Measurements from ENCODE around the gene WDR4. TPM values are rescaled to one million over a fixed set of nuclear protein-coding genes. Genes with fewer than 3 reads are reported as not detected.
"Not testable (repeated sequence)": the region's sequence is repeated elsewhere in the genome, so short reads cannot be mapped to it uniquely, and the experiment has no call there.

Gene WDR4
- total RNA-seq, 2 experiments from 2014 or later, result 39.8 to 39.9 TPM

DNA sequence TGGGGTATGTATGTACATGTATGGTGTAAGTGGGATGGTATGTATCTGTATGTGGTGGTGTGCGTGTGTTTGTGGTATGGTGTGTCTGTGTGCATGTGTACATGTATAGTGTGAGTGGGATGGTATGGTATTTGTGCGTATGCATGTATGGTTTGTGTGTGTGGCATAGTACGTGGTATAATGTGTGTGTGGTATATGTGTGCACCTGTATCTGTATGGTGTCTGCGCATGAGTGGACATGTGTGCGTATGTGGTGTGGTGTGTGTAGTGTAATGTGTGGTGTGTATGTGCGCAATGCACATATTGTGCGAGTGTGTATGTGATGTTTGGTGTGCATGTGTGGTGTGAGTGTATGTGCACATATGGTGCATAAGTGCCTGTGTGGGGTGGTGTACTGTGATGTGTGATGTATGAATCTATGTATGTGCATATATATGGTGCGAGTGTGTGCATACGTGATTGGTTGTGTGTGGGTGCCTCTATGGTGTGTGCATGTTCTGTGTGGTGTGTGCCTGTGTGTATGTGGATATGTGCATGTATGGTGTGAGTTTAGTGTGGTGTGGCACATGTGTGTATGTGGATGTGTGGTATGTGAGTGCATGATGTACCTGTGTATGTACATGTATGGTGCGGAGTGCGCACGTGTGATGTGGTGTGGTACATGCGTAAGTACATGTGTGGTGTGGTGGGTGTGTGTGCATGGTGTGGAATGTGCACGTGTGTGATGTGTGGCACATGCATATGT lies 38.8 kb downstream of the WDR4 start:
- Mint-ChIP-seq H3K27me3 (no peaks in the 10 kb centered on the region), H3K4me3 (no peak overlapping the region), H3K36me3 (peaks cover 28% of the 10 kb centered on the region), H3K4me1 (ENCODE audit: low read depth) (peaks cover 2% of the 10 kb centered on the region), H3K27ac (no peak overlapping the region), H3K9me3 (no peaks in the 10 kb centered on the region)
- DNase-seq, result no peak
- intact Hi-C loops (cut with micrococcal nuclease), result no loop called here
- CTCF ChIA-PET, result no interaction called here
- POLR2A ChIA-PET, result no interaction called here

DNA sequence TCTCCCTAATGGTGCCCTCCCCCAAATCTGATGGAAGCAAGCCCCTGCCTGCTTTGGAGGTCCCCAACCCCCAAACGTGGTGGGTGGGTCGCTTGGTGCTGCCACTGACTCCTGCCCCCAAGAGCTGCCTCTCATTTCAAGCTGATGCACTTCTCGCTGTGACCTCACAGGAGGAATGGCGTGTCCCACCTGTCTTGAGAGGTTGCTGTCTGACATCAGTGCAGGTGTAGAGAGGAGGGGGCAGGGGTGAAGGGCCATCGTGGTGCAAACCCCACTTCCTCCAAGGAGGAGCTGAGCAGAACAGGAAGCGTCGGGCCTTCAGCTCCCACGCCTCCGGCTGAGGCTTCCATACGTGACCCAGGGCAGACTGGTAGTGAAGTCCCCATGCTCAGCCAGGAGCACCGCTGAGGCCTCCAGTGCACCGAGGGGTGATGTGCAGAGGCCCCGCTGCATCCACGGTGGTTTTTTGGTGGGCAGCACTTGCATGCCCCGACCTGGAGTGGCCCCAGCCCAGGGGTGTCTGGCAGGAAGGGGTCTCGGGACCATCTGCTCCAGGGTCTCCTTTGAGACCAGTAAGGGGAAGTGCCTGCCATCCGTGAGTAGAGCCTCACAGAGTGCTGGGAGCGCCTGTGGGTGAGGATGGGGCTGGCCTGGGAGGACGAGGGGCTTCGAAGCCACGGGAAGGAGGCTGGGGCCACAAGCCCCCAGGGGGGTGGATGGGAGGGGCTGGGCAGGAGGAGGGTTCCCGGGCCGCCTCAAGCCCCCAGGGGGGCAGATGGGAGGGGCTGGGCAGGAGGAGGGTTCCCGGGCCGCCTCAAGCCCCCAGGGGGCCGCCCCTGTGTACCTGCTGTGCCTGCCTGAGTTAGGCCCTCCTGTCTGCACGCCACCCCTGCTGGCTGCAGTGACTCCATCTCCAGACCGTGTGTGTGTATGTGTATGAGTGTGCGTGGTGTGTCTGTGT lies 39.8 kb downstream of the WDR4 start:
- intact Hi-C loops (cut with micrococcal nuclease), result no loop called here

DNA sequence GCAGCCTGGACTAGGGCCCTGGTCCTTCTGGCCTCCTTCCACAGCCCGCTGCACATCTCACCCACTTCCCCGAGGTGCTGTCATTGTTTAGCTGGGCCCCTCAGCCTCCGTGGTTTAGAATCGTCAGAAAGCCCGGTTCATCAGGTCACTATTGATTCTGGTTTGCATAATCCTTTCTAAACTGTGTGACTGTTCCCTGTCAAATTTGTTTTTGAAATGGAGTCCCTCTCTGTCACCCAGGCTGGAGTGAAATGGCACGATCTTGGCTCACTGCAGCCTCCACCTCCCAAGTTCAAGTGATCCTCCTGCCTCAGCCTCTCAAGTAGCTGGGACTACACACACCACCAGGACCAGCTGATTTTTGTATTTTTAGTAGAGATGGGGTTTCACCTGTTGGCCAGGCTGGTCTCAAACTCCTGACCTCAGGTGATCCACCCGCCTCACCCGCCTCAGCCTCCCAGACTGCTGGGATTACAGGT lies 41.1 kb downstream of the WDR4 start:
- Mint-ChIP-seq H3K4me1 (ENCODE audit: low read depth) (peaks cover 11% of the 10 kb centered on the region), H3K36me3 (peaks cover 16% of the 10 kb centered on the region)
- intact Hi-C loops (cut with micrococcal nuclease); H3K27me3 Mint-ChIP-seq; POLR2A ChIA-PET; CTCF ChIA-PET; H3K9me3 Mint-ChIP-seq; H3K4me3 Mint-ChIP-seq; H3K27ac Mint-ChIP-seq: not testable (repeated sequence)
- DNase-seq, result peak; percentile 6

More for the DNA sequence above, 39.8 kb downstream of the WDR4 start:
- ChIA-PET POLR2A (no interaction called here), CTCF (no interaction called here)
- H3K27me3 Mint-ChIP-seq, result no peaks in the 10 kb centered on the region
- peaks cover 2% of the 10 kb centered on the region for H3K4me1 Mint-ChIP-seq (ENCODE audit: low read depth)
- peak; percentile 8 for DNase-seq
- no peak overlapping the region for H3K27ac Mint-ChIP-seq
- peaks cover 21% of the 10 kb centered on the region for H3K36me3 Mint-ChIP-seq
- no peak overlapping the region for H3K4me3 Mint-ChIP-seq
- H3K9me3 Mint-ChIP-seq, result no peaks in the 10 kb centered on the region

DNA sequence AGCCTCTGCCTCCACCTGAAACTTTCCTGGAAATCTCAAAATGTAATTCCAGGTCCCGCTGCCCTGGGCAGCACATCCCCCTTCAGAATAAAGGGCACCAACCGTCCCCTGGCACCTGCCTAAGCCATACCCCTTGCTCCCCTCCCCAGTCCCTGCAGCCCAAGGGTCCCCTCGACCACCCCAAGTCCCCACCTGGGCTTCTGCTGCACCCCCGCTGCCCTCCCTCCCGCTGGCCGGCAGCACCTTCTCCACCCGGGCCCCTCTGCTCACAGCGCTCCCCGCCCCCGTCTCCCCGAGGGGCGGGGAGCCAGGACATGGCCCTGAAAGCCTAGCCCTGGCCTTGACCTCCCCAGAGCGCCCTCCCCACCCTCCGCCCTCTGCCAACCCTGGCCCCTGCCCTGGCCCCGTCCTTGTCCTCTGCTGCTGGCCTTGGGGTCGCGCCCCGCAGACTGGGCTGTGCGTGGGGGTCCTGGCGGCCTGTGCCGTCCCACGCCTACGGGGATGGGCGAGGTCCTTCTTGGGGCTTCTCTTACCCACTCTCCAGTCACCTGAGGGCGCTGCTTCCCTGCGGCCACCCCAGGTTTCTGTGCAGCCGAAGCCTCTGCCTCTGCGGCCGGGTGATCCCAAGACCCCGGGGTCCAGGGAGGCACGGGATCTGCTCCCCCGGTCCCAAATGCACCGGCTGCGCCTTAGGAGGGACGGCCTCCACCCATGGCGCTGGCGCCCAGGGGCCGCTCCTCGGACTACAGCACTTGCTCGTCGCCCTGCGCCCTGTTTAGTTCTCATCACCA lies 41.7 kb downstream of the WDR4 start:
- no peaks in the 10 kb centered on the region for H3K27me3 Mint-ChIP-seq
- no peak overlapping the region for H3K27ac Mint-ChIP-seq
- POLR2A ChIA-PET, result no interaction called here
- intact Hi-C loops (cut with micrococcal nuclease), result no loop called here
- no peaks in the 10 kb centered on the region for H3K9me3 Mint-ChIP-seq
- CTCF ChIA-PET, result no interaction called here
- peaks cover 10% of the 10 kb centered on the region for H3K36me3 Mint-ChIP-seq
- DNase-seq, result peak; percentile 7
- peaks cover 18% of the 10 kb centered on the region for H3K4me1 Mint-ChIP-seq (ENCODE audit: low read depth)
- H3K4me3 Mint-ChIP-seq, result no peak overlapping the region

DNA sequence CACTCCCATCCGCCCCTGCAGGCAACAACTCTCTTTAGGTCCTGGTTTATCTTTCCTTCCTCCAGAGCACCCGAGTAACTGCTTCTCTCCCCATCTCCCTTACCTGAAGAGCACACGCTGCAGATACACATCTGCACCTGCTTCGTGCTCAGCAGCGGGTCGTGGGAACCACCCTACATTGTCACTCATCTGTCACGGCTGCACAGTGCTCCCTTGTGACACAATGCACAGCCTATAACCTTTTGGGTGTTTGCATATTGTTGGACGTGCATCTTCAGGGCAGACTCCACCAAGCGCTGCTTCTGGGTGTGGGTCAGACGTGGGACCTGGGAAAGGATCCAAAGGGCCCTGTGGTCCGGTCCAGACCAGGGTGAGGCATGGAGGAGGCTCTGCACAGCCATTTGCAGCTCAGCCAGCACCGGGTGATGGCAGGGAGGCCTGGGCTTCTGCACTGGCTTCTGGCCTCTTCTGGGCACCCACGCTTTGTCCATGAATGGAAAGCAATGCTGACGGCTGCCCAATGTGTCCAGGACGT lies 42.5 kb downstream of the WDR4 start:
- no peak overlapping the region for H3K27ac Mint-ChIP-seq
- H3K27me3 Mint-ChIP-seq, result no peaks in the 10 kb centered on the region
- peaks cover 10% of the 10 kb centered on the region for H3K36me3 Mint-ChIP-seq
- no peak overlapping the region for H3K4me3 Mint-ChIP-seq
- intact Hi-C loops (cut with micrococcal nuclease), result no loop called here
- ChIA-PET POLR2A (no interaction called here), CTCF (no interaction called here)
- H3K4me1 Mint-ChIP-seq (ENCODE audit: low read depth), result peaks cover 24% of the 10 kb centered on the region
- DNase-seq, result no peak
- no peaks in the 10 kb centered on the region for H3K9me3 Mint-ChIP-seq

DNA sequence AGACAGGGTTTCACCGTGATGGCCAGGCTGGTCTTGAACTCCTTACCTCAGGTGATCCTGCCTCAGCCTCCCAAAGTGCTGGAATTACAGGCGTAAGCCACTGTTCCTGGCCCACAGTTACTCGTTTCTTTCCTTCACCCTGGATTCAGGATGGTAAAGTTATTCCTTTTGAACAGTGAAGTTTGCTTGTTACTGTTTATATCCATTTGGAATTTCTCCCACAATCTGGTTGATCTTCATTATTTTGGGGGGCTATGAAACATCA lies 43.0 kb downstream of the WDR4 start:
- no peak for DNase-seq
- Mint-ChIP-seq H3K36me3 (peaks cover 7% of the 10 kb centered on the region), H3K9me3 (no peaks in the 10 kb centered on the region), H3K27me3 (no peaks in the 10 kb centered on the region), H3K4me1 (ENCODE audit: low read depth) (peaks cover 28% of the 10 kb centered on the region), H3K27ac (no peak overlapping the region), H3K4me3 (no peak overlapping the region)
- ChIA-PET CTCF (no interaction called here), POLR2A (interaction anchor here (0.7 kb wide), 1 partner anchor 32 kb away, joined by 3 read pairs; no protein-coding TSS in a partner anchor)
- intact Hi-C loops (cut with micrococcal nuclease), result no loop called here

DNA sequence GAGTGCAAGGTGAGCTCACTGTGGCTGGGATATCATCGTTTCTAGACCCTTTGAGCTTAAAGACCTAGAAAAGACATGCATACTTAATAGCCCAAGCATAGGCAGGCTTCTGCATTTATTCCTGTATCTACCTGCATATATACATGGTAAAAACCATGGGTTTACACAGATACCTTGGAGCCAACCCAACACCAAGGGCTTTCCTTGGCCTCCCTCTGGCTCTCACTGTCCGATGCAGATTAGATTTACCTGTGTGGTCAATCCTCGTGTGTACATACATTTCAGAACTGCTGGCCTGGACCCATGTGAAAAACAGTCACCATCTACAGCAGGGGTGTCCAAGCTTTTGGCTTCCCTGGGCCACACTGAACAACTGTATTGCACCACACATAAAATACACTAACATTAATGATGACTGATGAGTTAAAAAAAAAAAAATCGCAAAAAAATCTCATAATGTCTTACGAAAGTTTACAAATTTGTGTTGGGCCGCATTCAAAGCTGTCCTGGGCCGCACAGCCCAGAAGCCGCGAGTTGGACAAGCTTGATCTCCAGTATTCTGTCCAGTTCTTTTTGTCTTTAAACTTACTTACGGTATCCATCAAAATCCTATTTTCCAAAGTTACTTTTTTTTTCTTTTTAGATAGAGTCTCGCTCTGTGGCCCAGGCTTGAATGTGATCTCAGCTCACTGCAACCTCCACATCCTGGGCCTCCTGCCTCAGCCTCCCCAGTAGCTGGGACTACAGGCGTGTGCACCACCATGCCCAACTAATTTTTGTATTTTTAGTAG lies 43.5 kb downstream of the WDR4 start:
- no peak for DNase-seq
- no peaks in the 10 kb centered on the region for H3K9me3 Mint-ChIP-seq
- POLR2A ChIA-PET, result interaction anchor here (0.7 kb wide), 1 partner anchor 33 kb away, joined by 3 read pairs; no protein-coding TSS in a partner anchor
- intact Hi-C loops (cut with micrococcal nuclease), result no loop called here
- no peak overlapping the region for H3K4me3 Mint-ChIP-seq
- no peak overlapping the region for H3K27ac Mint-ChIP-seq
- peaks cover 31% of the 10 kb centered on the region for H3K4me1 Mint-ChIP-seq (ENCODE audit: low read depth)
- H3K27me3 Mint-ChIP-seq, result no peaks in the 10 kb centered on the region
- CTCF ChIA-PET, result no interaction called here
- peaks cover 7% of the 10 kb centered on the region for H3K36me3 Mint-ChIP-seq

DNA sequence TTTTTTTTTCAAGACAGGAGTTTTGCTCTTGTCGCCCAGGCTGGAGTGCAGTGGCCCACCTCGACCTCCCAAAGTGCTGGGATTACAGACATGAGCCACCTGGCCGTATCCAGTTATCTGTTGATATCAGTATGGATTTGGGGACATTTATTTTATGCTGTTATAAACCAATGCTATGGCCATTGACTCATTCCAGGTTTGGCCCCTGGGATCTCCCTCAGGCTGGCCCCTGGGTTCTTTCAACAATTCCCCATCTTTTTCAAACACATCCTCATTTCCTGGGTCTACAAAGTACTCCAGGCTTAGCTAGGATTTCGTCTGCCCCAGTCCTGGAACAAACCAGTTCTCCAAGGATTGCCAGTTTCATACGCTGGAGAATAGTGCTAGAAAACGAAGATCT lies 44.1 kb downstream of the WDR4 start:
- intact Hi-C loops (cut with micrococcal nuclease), result no loop called here
- Mint-ChIP-seq H3K9me3 (no peaks in the 10 kb centered on the region), H3K27me3 (no peaks in the 10 kb centered on the region), H3K4me3 (no peak overlapping the region), H3K36me3 (peaks cover 7% of the 10 kb centered on the region), H3K4me1 (ENCODE audit: low read depth) (peaks cover 35% of the 10 kb centered on the region), H3K27ac (no peak overlapping the region)
- no peak for DNase-seq
- POLR2A ChIA-PET, result no interaction called here
- CTCF ChIA-PET, result no interaction called here

DNA sequence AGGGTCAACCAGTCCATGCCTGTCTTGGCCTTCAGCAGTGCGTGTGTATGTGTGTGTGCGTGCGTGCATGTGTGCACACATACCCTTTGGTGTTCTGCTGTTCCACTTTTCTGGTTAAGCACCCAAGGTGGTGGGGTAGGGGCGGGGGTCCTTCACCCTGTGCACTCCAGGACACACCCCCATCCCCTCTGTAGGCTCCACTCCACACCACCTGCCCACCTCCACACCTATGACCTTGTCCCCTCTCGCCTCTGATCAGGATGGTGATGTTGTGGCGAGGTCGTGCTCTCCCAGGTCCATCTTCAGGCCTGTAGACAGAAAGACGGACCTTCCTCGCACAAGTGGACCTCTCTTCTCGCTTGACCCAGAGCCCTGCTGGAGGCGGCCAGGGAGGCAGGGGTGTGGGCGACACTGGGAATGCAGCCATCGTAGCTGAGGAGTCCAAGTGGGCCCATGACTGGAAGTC lies 44.6 kb downstream of the WDR4 start:
- H3K4me3 Mint-ChIP-seq, result no peak overlapping the region
- H3K9me3 Mint-ChIP-seq, result no peaks in the 10 kb centered on the region
- POLR2A ChIA-PET, result no interaction called here
- H3K27me3 Mint-ChIP-seq, result peaks cover under 1% of the 10 kb centered on the region
- CTCF ChIA-PET, result no interaction called here
- intact Hi-C loops (cut with micrococcal nuclease), result loop anchor here (5.0 kb wide), 3 partner anchors 152 to 242 kb away; no protein-coding TSS in a partner anchor
- H3K36me3 Mint-ChIP-seq, result peaks cover 7% of the 10 kb centered on the region
- H3K4me1 Mint-ChIP-seq (ENCODE audit: low read depth), result peaks cover 35% of the 10 kb centered on the region
- DNase-seq, result no peak
- H3K27ac Mint-ChIP-seq, result no peak overlapping the region

DNA sequence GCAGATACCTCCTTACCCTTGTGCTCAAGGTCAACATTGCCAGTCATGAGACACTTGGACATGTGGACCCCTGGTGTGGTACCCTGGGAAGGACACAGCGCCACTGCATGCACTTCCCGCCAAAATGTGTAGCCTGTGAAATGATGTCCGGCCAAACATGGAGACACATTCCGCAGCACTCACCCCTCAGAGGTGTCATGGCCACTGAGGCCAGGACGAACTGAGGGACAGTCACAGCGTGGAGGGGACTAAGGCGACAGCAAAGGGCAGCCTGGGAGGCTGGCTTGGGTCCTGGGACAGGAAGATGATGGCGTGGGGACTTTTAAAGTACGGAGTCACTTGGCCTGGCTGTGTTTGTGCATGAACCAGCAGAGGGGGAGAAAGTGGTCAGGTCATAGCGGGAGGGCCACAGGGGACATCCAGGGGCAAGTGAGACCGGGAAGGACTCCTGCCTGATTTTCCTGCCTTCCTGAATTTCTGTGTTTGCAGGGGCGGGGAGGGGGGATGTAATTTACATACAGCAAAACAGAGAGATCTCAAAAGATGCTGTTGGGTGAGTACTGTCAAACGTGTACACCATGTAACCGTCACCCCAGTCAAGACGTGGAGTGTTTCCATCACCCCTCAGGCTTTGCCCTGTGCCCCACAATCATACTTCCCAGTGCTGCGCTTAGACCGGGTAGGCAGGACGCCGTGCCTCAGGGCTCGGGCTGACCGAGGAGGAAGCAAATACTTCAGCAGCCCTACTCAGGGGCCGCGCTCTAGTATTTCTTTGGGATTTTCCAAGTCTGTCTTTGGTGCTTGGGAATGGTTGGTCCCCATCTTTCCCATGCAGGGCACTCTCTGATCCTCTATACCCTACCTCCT lies 45.2 kb downstream of the WDR4 start:
- Mint-ChIP-seq H3K4me1 (ENCODE audit: low read depth) (peaks cover 35% of the 10 kb centered on the region), H3K9me3 (no peaks in the 10 kb centered on the region), H3K36me3 (peaks cover 4% of the 10 kb centered on the region), H3K27ac (peak overlapping the region; percentile 28), H3K4me3 (no peak overlapping the region), H3K27me3 (peaks cover 6% of the 10 kb centered on the region)
- intact Hi-C loops (cut with micrococcal nuclease), result loop anchor here (5.0 kb wide), 3 partner anchors 152 to 242 kb away; no protein-coding TSS in a partner anchor
- ChIA-PET POLR2A (no interaction called here), CTCF (interaction anchor here (0.7 to 1.1 kb wide), 2 partner anchors 53 to 240 kb away, joined by 4 to 5 read pairs; no protein-coding TSS in a partner anchor)
- no peak for DNase-seq

Measured in activated CD4-positive, alpha-beta memory T cell treated with anti-CD3 and anti-CD28 coated beads for 36 hours (primary cell).